OCI-LY7 (cell line): ENCODE measurements around the gene BAHCC1. TPM values are rescaled to one million over a fixed set of nuclear protein-coding genes. Genes with fewer than 3 reads are reported as not detected.

Experiments
- BruUV-seq: library from RNA; stranded (reverse); fragments of 400-500 nt; replicated peaks from 2 replicates; lab custom pipeline; 2021; lab: Mats Ljungman, UMichigan
- CTCF ChIA-PET: fragments of 300-600 bp; sonication (Branson Sonifier 250); formaldehyde crosslinking; loops from one replicate; lab custom pipeline; 2022; ENCODE audit warnings: antibody characterized with exemption; ENCODE audit not compliant: unreplicated experiment; lab: Charles Lee
- POLR2A ChIA-PET: fragments of 300-600 bp; sonication (Branson Sonifier 250); formaldehyde crosslinking; loops from one replicate; lab custom pipeline; 2022; ENCODE audit warnings: antibody characterized with exemption; lab: Charles Lee
- DNase-seq: peaks from one replicate; pipeline ENCODE4 v3.0.0-alpha.2; 2015; ENCODE audit warnings: low spot score
- H2AFZ ChIP-seq: fragments of 200-600 bp; sonication (generic), shearing (Covaris generic); 2 replicates; pipeline ENCODE4 v1.6.1; 2014; ENCODE audit warnings: mild to moderate bottlenecking, antibody characterized with exemption, low read length, moderate library complexity
- H3K27ac ChIP-seq: fragments of 200-600 bp; sonication (generic); 2 replicates; pipeline ENCODE4 v1.5.1; 2014; ENCODE audit warnings: mixed run types, low read depth, mild to moderate bottlenecking, moderate library complexity, low read length, inconsistent platforms; ENCODE audit not compliant: poor library complexity, severe bottlenecking
- H3K36me3 ChIP-seq: fragments of 200-600 bp; sonication (generic); 2 replicates; pipeline ENCODE4 v1.6.1; 2014; ENCODE audit warnings: mild to moderate bottlenecking, antibody characterized with exemption, low read length, moderate library complexity, mixed read lengths; ENCODE audit not compliant: insufficient read depth
- H3K4me1 ChIP-seq: fragments of 200-600 bp; sonication (generic); 2 replicates; pipeline ENCODE4 v1.5.1; 2014; ENCODE audit warnings: mild to moderate bottlenecking, low read length; ENCODE audit not compliant: insufficient read depth, poor library complexity, severe bottlenecking
- H3K4me2 ChIP-seq: fragments of 200-600 bp; sonication (generic); 2 replicates; pipeline ENCODE4 v1.6.1; 2014; ENCODE audit warnings: mild to moderate bottlenecking, low read length
- H3K4me3 ChIP-seq: fragments of 200-600 bp; sonication (generic); 2 replicates; pipeline ENCODE4 v1.5.1; 2014; ENCODE audit warnings: mild to moderate bottlenecking, low read depth, low read length; ENCODE audit not compliant: poor library complexity, severe bottlenecking
- H3K79me2 ChIP-seq: fragments of 200-600 bp; sonication (generic); 2 replicates; pipeline ENCODE4 v1.6.1; 2016; ENCODE audit warnings: low read depth, mild to moderate bottlenecking, low read length, moderate library complexity, mixed read lengths; ENCODE audit not compliant: insufficient read depth
- H3K9me2 ChIP-seq: fragments of 200-600 bp; sonication (generic); 2 replicates; pipeline ENCODE4 v1.6.1; 2016; ENCODE audit warnings: mild to moderate bottlenecking, low read length, mixed read lengths; ENCODE audit not compliant: insufficient read depth
- H3K9me3 ChIP-seq: fragments of 200-600 bp; sonication (generic); 2 replicates; pipeline ENCODE4 v1.6.1; 2014; ENCODE audit warnings: mild to moderate bottlenecking, mixed run types, low read length, mixed read lengths
- H4K20me1 ChIP-seq: fragments of 200-600 bp; sonication (generic); 2 replicates; pipeline ENCODE4 v1.6.1; 2014; ENCODE audit warnings: mild to moderate bottlenecking, antibody characterized with exemption, low read length, moderate library complexity, mixed read lengths; ENCODE audit not compliant: insufficient read depth
- EZH2phosphoT487 ChIP-seq: fragments of 200-600 bp; sonication (generic); IDR thresholded peaks from 2 replicates; pipeline ENCODE4 v1.6.1; 2018; ENCODE audit warnings: low read depth, borderline replicate concordance, mild to moderate bottlenecking, mixed run types, antibody characterized with exemption, low read length, moderate library complexity, mixed read lengths
- intact Hi-C: fragments of 100-400 bp; cut with micrococcal nuclease; formaldehyde crosslinking; loops from one replicate; pipeline ENCODE4 v1.10.0; 2022; ENCODE audit not compliant: unreplicated experiment
- total RNA-seq, 2 experiments: library from RNA; depleted of rRNA in 1 of 2; stranded (reverse); fragments of >200 nt in 1 of 2; shearing (Covaris generic) in 1 of 2; gene quantifications; 2 replicates each; pipeline ENCODE4 v1.2.3, GENCODE V29; 2014 to 2022
- TF ChIP-seq, protein P1 (sequence below): fragments of 200-600 bp; sonication (generic); conservative IDR thresholded peaks from 2 replicates; pipeline ENCODE4 v1.5.1; 2014; ENCODE audit warnings: mild to moderate bottlenecking, antibody characterized with exemption, low read length, moderate library complexity, mixed read lengths

The BAHCC1 gene
- total RNA-seq, 2 experiments from 2014 or later = 5.2 to 5.5 TPM

DNA sequence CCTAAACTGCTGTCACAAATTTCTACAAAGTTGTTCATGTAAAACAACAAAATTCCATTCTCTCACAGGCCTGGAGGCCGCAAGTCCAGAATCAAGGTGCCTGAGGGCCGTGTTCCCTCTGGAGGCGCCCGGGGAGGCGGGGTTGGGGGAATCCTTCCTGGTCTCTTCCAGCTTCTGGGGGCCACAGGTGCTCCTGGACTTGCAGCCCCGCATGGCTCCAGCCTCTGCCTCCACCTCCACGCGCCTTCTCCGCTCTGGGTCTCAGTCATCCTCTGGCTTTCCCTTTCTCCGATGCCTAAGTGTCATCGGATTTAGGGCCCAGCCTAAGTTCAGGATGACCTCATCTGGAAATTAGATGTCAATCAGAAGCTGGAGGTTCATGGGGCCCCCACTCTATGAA, 28.6 kb upstream of the BAHCC1 start:
- H3K4me2 ChIP-seq = no peak overlapping the region
- POLR2A ChIA-PET = no interaction called here
- no TSS peak for BruUV-seq

DNA sequence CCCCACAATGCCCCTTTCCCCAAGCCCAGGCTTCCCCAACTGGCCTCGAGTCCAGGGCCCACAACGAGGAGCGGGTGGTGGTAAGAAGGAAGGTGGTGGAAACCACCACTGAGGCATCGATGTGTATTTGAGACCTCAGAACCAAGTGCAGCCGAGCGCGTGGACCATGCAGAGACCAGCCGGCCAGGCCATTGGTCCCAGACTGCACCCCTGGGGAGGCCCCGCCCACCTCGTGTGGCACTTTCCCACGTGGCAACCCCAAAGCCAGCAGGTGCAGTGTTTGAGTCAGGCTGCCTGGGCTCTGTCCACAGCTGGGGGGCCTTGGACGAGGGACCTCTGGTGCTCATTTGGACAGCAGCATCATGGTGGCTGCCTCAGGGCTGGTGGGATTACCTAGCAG, 28.1 kb upstream of the BAHCC1 start:
- Histone ChIP-seq H3K9me2 (no peaks in the 10 kb centered on the region), H3K4me1 (peaks cover 9% of the 10 kb centered on the region), H3K4me3 (no peak overlapping the region), H2AFZ (no peak overlapping the region), H3K36me3 (no peaks in the 10 kb centered on the region), H3K4me2 (no peak overlapping the region), H3K79me2 (no peaks in the 10 kb centered on the region), H3K9me3 (no peaks in the 10 kb centered on the region), H3K27ac (no peak overlapping the region), H4K20me1 (no peaks in the 10 kb centered on the region; the same call in 1 of the 2 replicates)
- CTCF ChIA-PET = no interaction called here
- BruUV-seq = no TSS peak
- intact Hi-C loops = no loop called here
- no peak for DNase-seq
- POLR2A ChIA-PET = no interaction called here
- TF ChIP-seq, protein P1, sequence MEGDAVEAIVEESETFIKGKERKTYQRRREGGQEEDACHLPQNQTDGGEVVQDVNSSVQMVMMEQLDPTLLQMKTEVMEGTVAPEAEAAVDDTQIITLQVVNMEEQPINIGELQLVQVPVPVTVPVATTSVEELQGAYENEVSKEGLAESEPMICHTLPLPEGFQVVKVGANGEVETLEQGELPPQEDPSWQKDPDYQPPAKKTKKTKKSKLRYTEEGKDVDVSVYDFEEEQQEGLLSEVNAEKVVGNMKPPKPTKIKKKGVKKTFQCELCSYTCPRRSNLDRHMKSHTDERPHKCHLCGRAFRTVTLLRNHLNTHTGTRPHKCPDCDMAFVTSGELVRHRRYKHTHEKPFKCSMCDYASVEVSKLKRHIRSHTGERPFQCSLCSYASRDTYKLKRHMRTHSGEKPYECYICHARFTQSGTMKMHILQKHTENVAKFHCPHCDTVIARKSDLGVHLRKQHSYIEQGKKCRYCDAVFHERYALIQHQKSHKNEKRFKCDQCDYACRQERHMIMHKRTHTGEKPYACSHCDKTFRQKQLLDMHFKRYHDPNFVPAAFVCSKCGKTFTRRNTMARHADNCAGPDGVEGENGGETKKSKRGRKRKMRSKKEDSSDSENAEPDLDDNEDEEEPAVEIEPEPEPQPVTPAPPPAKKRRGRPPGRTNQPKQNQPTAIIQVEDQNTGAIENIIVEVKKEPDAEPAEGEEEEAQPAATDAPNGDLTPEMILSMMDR = no peak
- no peak for TF ChIP-seq EZH2phosphoT487

More for the DNA sequence above, 28.6 kb upstream of the BAHCC1 start:
- CTCF ChIA-PET = no interaction called here
- no peaks in the 10 kb centered on the region for H3K9me3 ChIP-seq
- no peaks in the 10 kb centered on the region for H3K79me2 ChIP-seq
- peaks cover 9% of the 10 kb centered on the region for H3K4me1 ChIP-seq
- no peak for TF ChIP-seq EZH2phosphoT487
- TF ChIP-seq, protein P1 = no peak
- DNase-seq = no peak
- H4K20me1 ChIP-seq = no peaks in the 10 kb centered on the region; the same call in 1 of the 2 replicates
- no peaks in the 10 kb centered on the region for H3K9me2 ChIP-seq
- intact Hi-C loops = no loop called here
- no peaks in the 10 kb centered on the region for H3K36me3 ChIP-seq
- H2AFZ ChIP-seq = no peak overlapping the region
- no peak overlapping the region for H3K27ac ChIP-seq
- H3K4me3 ChIP-seq = no peak overlapping the region

DNA sequence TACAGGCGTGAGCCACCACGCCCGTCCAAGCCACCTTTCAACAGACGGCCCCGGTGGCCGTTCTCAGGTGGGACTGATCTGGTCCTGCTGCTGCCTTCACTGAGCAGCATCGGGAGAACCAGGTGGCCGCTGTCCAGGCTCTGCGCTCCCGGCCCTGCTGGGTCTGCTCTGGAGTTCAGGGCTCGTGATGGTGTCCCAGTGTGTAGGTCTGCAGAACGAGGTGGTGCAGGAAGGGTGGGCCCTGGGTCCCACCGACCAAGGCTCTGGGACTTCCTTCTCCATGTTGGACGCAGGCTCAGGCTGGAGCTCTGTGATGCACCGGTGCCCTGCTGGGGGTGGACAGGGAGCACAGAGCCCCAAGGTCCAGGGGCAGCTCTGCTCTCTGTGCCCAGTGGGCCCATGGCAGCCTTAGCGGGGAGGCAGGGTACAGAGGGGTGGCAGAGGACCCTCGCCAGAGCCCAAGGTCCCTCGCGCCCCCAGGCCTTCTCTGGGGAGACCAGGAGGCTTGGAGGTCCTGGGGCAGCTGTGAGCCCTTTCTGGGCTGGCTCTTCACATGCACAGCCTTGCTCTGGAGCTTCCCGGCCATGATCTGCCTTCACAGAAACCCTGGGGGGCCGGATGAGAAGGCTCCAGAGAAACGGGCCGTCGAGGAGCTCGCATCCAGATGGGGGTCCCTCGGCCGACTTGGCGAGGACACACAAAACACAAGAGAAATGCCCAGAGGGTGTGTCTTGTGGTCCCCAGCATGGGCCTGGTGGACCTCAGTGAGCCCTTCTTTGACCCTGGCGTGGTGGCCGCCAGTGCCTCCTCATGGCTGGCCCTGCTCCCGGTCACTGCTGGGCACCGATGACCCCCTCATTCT, 26.9 kb upstream of the BAHCC1 start:
- H3K4me3 ChIP-seq = no peak overlapping the region
- BruUV-seq = no TSS peak
- CTCF ChIA-PET = no interaction called here
- intact Hi-C loops = no loop called here
- POLR2A ChIA-PET = interaction anchor here (1.2 kb wide), 1 partner anchor 24 kb away, joined by 3 read pairs; no protein-coding TSS in a partner anchor
- no peaks in the 10 kb centered on the region; the same call in 1 of the 2 replicates for H4K20me1 ChIP-seq
- no peak for DNase-seq
- H3K4me2 ChIP-seq = no peak overlapping the region
- H2AFZ ChIP-seq = no peak overlapping the region
- no peaks in the 10 kb centered on the region for H3K79me2 ChIP-seq
- TF ChIP-seq, protein P1 = no peak
- no peak for TF ChIP-seq EZH2phosphoT487
- no peaks in the 10 kb centered on the region for H3K9me2 ChIP-seq
- peaks cover 9% of the 10 kb centered on the region for H3K4me1 ChIP-seq
- H3K36me3 ChIP-seq = no peaks in the 10 kb centered on the region
- H3K27ac ChIP-seq = no peak overlapping the region
- no peaks in the 10 kb centered on the region for H3K9me3 ChIP-seq
